ENCODE results near the gene CPNE9. TPM values are rescaled to one million over a fixed set of nuclear protein-coding genes. Genes with fewer than 3 reads are reported as not detected.

CPNE9 gene
- total RNA-seq, 2 donors from 2014 or later: 0.15 to 0.62 TPM

- DNase-seq: no peak
- 82% methylated on average over 3 of the region's 3 CpGs; no CpG with 5 or more reads in 1 of the 2 experiments for WGBS, 2 experiments (ENCODE audit: insufficient coverage in 1 of 2, insufficient read length in 1 of 2)
- H3K9me3 Mint-ChIP-seq: no peaks in the 10 kb centered on the region
- H3K27ac Mint-ChIP-seq: no peak overlapping the region
- peaks cover 6% of the 10 kb centered on the region for H3K27me3 Mint-ChIP-seq (ENCODE audit: insufficient read depth)
- H3K27ac ChIP-seq (ENCODE audit: low read depth, low read length): no peak overlapping the region
- H3K4me3 ChIP-seq (ENCODE audit: low read length): no peak overlapping the region
- no peak for TF ChIP-seq CTCF (conservative IDR thresholded peaks at IDR 0.05)
- no peaks in the 10 kb centered on the region for H3K4me1 Mint-ChIP-seq
- no peak overlapping the region for H3K4me3 Mint-ChIP-seq
- H3K9me3 ChIP-seq (ENCODE audit: control insufficient read depth, low read length): no peaks in the 10 kb centered on the region
- peaks cover 5% of the 10 kb centered on the region for H3K27me3 ChIP-seq (ENCODE audit: control insufficient read depth, insufficient read depth, low read length, poor library complexity, severe bottlenecking)
- H3K36me3 ChIP-seq (ENCODE audit: control insufficient read depth, insufficient read depth, low read length): peaks cover 37% of the 10 kb centered on the region
- no peaks in the 10 kb centered on the region for H3K4me1 ChIP-seq (ENCODE audit: control insufficient read depth, insufficient read depth, low read length)
- H3K36me3 Mint-ChIP-seq (ENCODE audit: low read depth): peaks cover 22% of the 10 kb centered on the region
- no peak overlapping the region for H3K9ac ChIP-seq (ENCODE audit: extremely low read depth, low read length, poor library complexity, severe bottlenecking)
These were observed 5.3 kb upstream of the CPNE9 start for GRCh38 chr3:9698293-9698692.

- DNase-seq: no peak
- no peak overlapping the region for H3K4me3 Mint-ChIP-seq
- peaks cover 20% of the 10 kb centered on the region for H3K27me3 Mint-ChIP-seq (ENCODE audit: insufficient read depth)
- H3K27ac Mint-ChIP-seq: no peak overlapping the region
- H3K4me1 ChIP-seq (ENCODE audit: control insufficient read depth, insufficient read depth, low read length): no peaks in the 10 kb centered on the region
- H3K9me3 Mint-ChIP-seq: no peaks in the 10 kb centered on the region
- H3K27ac ChIP-seq (ENCODE audit: low read depth, low read length): no peak overlapping the region
- H3K4me1 Mint-ChIP-seq: peaks cover 4% of the 10 kb centered on the region
- no peak overlapping the region for H3K9ac ChIP-seq (ENCODE audit: extremely low read depth, low read length, poor library complexity, severe bottlenecking)
- H3K9me3 ChIP-seq (ENCODE audit: control insufficient read depth, low read length): no peaks in the 10 kb centered on the region
- no peak overlapping the region for H3K4me3 ChIP-seq (ENCODE audit: low read length)
- H3K36me3 Mint-ChIP-seq (ENCODE audit: low read depth): peaks cover 15% of the 10 kb centered on the region
- no peak for TF ChIP-seq CTCF (conservative IDR thresholded peaks at IDR 0.05)
- WGBS, 2 experiments (ENCODE audit: insufficient coverage in 1 of 2, insufficient read length in 1 of 2): 90 to 94% methylated on average over 1 to 2 of the region's 2 CpGs
- peaks cover 22% of the 10 kb centered on the region for H3K27me3 ChIP-seq (ENCODE audit: control insufficient read depth, insufficient read depth, low read length, poor library complexity, severe bottlenecking)
- H3K36me3 ChIP-seq (ENCODE audit: control insufficient read depth, insufficient read depth, low read length): peaks cover 20% of the 10 kb centered on the region
These were observed 3.1 kb upstream of the CPNE9 start for GRCh38 chr3:9700536-9700935.

DNA sequence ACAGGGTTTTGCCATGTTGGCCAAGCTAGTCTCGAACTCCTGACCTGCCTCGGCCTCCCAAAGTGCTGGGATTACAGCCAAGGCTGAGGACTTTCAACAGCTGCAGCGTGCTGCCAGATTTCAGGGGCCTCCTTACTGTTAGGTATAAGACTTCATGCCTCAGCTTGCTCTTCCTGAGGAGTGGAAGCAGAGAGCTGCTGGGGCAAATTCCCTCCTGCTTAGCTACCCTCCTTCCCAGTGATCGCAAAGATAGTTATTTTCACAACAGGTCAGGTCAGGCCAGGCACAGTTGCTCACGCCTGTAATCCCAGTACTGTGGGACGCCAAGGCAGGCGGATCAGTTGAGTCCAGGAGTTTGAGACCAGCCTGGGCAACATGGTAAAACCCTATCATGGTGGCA, 2.6 kb upstream of the CPNE9 start:
- Mint-ChIP-seq H3K4me1 (peaks cover 4% of the 10 kb centered on the region), H3K4me3 (no peak overlapping the region), H3K27me3 (ENCODE audit: insufficient read depth) (peaks cover 24% of the 10 kb centered on the region), H3K27ac (no peak overlapping the region), H3K9me3 (no peaks in the 10 kb centered on the region), H3K36me3 (ENCODE audit: low read depth) (peaks cover 15% of the 10 kb centered on the region)
- H3K27ac ChIP-seq (ENCODE audit: low read depth, low read length): no peak overlapping the region
- no peak for TF ChIP-seq CTCF (conservative IDR thresholded peaks at IDR 0.05)
- H3K36me3 ChIP-seq (ENCODE audit: control insufficient read depth, insufficient read depth, low read length): peaks cover 20% of the 10 kb centered on the region
- H3K27me3 ChIP-seq (ENCODE audit: control insufficient read depth, insufficient read depth, low read length, poor library complexity, severe bottlenecking): peaks cover 27% of the 10 kb centered on the region
- H3K4me1 ChIP-seq (ENCODE audit: control insufficient read depth, insufficient read depth, low read length): no peaks in the 10 kb centered on the region
- no peaks in the 10 kb centered on the region for H3K9me3 ChIP-seq (ENCODE audit: control insufficient read depth, low read length)
- H3K4me3 ChIP-seq (ENCODE audit: low read length): no peak overlapping the region
- no peak overlapping the region for H3K9ac ChIP-seq (ENCODE audit: extremely low read depth, low read length, poor library complexity, severe bottlenecking)
- DNase-seq: no peak
- WGBS, 2 experiments (ENCODE audit: insufficient coverage in 1 of 2, insufficient read length in 1 of 2): 95 to 100% methylated on average over 3 to 7 of the region's 7 CpGs
